NCI-H2029 (cell line): Measurements from ENCODE around the gene ZNF660.

Experiments
- DNase-seq: peaks from one replicate; lab custom pipeline; 2025; lab: John Stamatoyannopoulos, UW

Gene ZNF660

DNA sequence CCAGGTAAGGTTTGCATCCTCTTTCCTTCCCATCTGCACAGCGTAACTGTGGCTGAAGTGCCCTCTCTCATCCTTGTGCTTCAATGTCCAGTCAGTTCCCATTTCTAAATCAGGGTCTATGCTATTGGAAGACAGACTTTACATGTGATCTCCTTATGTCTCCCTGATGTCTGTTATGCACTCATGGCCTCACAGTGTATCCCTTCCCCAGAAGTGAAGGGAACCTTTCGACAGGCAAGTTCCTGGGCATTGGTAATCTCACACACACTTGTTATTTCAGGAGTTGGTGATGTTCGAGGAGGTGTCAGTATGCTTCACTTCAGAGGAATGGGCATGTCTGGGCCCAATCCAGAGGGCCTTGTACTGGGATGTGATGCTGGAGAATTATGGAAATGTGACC is 47.4 kb downstream of the ZNF660 start:
- DNase-seq = no peak

DNA sequence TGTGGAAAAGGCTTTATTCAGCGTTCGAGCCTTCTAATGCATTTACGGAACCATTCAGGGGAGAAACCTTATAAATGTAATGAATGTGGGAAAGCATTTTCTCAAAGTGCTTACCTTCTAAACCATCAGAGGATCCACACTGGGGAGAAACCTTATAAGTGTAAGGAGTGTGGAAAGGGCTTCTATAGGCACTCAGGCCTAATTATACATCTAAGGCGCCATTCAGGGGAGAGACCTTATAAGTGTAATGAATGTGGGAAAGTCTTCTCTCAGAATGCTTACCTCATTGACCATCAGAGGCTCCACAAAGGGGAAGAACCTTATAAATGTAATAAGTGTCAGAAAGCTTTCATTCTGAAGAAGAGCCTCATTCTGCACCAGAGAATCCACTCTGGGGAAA is 57.6 kb downstream of the ZNF660 start:
- no peak for DNase-seq

DNA sequence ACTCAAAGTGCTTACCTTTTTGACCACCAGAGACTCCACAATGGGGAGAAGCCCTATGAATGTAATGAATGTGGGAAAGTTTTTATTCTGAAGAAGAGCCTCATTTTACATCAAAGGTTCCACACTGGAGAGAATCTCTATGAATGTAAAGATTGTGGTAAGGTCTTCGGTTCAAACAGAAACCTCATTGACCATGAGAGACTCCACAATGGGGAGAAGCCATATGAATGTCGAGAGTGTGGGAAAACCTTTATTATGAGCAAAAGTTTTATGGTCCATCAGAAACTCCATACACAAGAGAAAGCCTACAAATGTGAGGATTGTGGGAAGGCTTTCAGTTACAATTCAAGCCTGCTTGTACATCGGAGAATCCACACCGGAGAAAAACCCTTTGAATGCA is 58.3 kb downstream of the ZNF660 start:
- no peak for DNase-seq

DNA sequence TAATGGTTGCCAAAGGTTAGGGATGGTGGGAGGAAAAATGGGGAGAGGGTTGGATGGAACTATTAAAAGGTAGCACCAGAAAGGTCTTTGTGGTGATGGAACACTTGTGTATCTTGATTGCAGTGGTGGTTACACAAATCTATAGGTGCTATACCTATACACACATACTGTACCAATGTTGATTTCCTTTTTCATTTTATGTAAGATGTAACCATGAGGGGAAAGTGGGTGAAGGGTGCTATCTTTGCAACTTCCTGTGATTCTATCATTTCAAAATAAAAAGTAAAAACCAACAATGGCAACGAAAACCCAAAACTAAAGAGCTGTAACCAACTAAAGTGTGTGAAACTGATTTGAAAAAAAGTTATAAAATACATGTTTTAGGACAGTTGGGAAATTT is 63.0 kb downstream of the ZNF660 start:
- DNase-seq = no peak

DNA sequence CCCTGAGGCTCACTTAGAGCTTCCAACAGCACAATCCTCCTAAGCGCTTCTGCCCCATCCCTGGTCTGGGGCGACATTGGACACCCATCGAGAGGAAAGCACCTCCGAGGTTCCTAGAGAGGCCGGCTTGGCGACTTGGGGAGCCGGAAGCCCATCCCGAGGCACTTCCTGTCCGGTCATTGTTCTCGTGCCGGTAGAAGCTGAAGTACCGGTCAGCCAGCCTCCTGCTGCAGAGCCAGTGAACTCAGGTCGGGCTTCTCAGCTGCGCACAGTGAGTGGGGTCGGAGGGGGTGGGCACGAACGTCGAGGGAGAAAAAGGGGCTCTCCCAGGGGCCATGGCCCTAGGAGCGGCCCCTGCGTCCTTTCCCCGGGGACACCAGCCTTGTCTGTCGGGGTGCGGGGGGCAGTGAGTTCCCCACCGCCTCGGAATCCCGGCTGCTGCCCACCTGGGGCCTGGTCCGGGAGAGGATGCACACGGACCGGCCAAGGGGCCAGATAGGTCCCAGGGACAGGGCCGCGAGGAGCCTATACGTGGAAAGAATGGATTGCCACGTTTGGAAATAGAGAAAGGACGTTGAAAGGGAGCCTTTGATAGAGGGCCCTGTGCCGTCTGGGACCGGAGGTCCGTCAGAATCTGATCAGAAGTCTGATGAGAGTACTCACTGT is 63.9 kb downstream of the ZNF660 start, which contains the start of gene ZNF35:
ZNF35 (plus strand) TSS at position 169 of the 666 bp plus-strand sequence. CDS start 2,336 bp downstream, outside the sequence.
- peak; percentile 81 for DNase-seq
